ENCODE data around the gene DSCAML1.

DSCAML1 gene

DNA sequence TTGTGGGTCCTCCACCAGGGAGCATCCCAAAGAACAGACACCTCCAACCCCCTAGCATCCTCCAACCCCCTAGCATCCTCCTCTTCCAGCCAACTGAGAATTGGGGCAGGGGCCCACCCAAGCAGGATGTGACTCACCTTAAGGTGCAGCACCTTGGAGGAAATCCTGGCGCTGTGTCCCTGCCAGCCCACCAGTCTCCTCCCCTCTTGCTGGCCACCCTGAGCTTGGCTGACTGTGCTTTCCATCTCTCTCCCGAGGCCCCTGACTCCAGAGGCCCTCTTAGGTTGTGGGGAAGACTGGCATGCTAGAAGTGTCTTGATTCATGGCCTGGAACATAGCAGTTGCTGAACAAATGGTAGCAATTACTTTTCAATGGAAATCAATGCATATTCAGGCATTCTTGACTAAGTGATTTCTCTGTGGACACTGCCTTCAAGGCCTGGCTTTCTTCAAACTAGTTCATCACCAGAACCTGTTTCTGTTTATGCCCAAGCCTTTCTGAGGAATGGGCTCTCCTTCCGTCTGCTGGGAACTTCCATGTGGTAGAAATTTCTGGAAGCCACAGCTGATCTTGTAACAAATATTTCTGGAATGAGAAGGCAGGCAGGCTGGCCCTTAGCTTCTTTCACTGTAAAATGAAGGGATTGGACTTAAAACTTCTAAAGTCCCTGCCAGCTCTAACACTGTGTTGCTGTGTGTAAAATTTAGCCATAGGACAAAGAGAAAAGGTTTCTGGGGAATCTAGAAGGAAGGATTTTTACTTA, 408.8 kb downstream of the DSCAML1 start:
- Histone ChIP-seq H3K4me1 (ENCODE audit: control insufficient read depth in 2 of 2, insufficient read depth in 1 of 2, low read depth in 1 of 2, low read length in 2 of 2) (no peaks in the 10 kb centered on the region), H3K18ac (ENCODE audit: low read length) (no peak overlapping the region), H3K4ac (ENCODE audit: low read length) (no peak overlapping the region), H3K4me3 (ENCODE audit: low read length in 2 of 2) (no peak overlapping the region), H2BK120ac (ENCODE audit: low read depth, low read length) (no peak overlapping the region), H2BK12ac (ENCODE audit: low read length) (no peak overlapping the region), H4K91ac (ENCODE audit: low read depth, low read length, poor library complexity) (no peak overlapping the region), H2AFZ (ENCODE audit: low read length) (no peak overlapping the region), H3K9me3 (replicated peaks in 1 of 2; ENCODE audit: control insufficient read depth in 2 of 2, insufficient read depth in 1 of 2, low read depth in 1 of 2, low read length in 2 of 2) (no peaks in the 10 kb centered on the region), H2BK15ac (ENCODE audit: low read length) (no peak overlapping the region), H4K8ac (ENCODE audit: low read depth, low read length) (no peak overlapping the region), H3K36me3 (replicated peaks in 1 of 2; ENCODE audit: control insufficient read depth in 2 of 2, insufficient read depth in 2 of 2, low read length in 2 of 2) (peaks cover 31 to 84% of the 10 kb centered on the region in 2 donors), H3K14ac (ENCODE audit: low read length) (no peak overlapping the region), H2BK5ac (ENCODE audit: low read length) (no peak overlapping the region), H3K23ac (ENCODE audit: low read depth, low read length, poor library complexity) (no peak overlapping the region), H3K4me2 (ENCODE audit: insufficient read depth, low read length, poor library complexity, severe bottlenecking) (no peak overlapping the region), H3K79me1 (ENCODE audit: low read depth, low read length) (no peaks in the 10 kb centered on the region), H3K27ac (replicated peaks; ENCODE audit: low read length) (no peak overlapping the region), H3K9ac (ENCODE audit: low read depth, low read length, poor library complexity) (no peak overlapping the region), H3K27me3 (ENCODE audit: control insufficient read depth in 3 of 3, insufficient read depth in 3 of 3, low read depth in 1 of 3, low read length in 3 of 3) (no peaks in the 10 kb centered on the region), H2AK5ac (ENCODE audit: low read depth, low read length) (no peak overlapping the region)
- no CpG with 5 or more reads among the region's 3 CpGs for WGBS, 2 donors (ENCODE audit: extremely low coverage in 2 of 2, insufficient read length in 2 of 2, insufficient replicate concordance in 1 of 2)
- no peak for DNase-seq (ENCODE audit: low spot score)

DNA sequence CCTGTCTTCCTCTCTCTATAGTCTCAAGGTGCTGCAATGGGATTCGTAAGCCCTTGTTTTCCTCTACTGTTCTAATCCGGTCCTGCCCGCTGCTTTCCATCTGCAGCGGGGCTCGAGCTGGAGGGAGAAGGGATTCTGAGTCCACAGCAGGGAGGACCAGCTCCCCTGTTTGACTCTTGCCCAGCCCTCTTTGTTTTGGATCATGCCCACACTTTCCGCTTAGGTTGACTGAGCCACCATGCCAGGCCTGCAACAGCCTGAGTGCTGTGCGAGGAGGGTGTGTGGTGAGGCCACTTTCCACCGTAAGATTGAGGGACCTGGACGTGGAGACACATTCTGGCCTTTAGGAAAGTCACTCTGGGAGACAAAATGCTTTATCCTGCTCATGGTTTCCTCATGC, 411.1 kb downstream of the DSCAML1 start:
- Histone ChIP-seq H2AK5ac (ENCODE audit: low read depth, low read length) (no peak overlapping the region), H3K4me3 (ENCODE audit: low read length in 2 of 2) (no peak overlapping the region), H3K14ac (ENCODE audit: low read length) (no peak overlapping the region), H3K4ac (ENCODE audit: low read length) (no peak overlapping the region), H2BK12ac (ENCODE audit: low read length) (no peak overlapping the region), H3K36me3 (replicated peaks in 1 of 2; ENCODE audit: control insufficient read depth in 2 of 2, insufficient read depth in 2 of 2, low read length in 2 of 2) (peaks cover 11 to 83% of the 10 kb centered on the region in 2 donors), H3K18ac (ENCODE audit: low read length) (no peak overlapping the region), H2BK5ac (ENCODE audit: low read length) (no peak overlapping the region), H3K4me1 (ENCODE audit: control insufficient read depth in 2 of 2, insufficient read depth in 1 of 2, low read depth in 1 of 2, low read length in 2 of 2) (peaks cover 0 to 5% of the 10 kb centered on the region in 2 donors), H3K27ac (replicated peaks; ENCODE audit: low read length) (no peak overlapping the region), H2AFZ (ENCODE audit: low read length) (no peak overlapping the region), H4K91ac (ENCODE audit: low read depth, low read length, poor library complexity) (no peak overlapping the region), H3K23ac (ENCODE audit: low read depth, low read length, poor library complexity) (no peak overlapping the region), H3K9me3 (replicated peaks in 1 of 2; ENCODE audit: control insufficient read depth in 2 of 2, insufficient read depth in 1 of 2, low read depth in 1 of 2, low read length in 2 of 2) (no peaks in the 10 kb centered on the region), H3K4me2 (ENCODE audit: insufficient read depth, low read length, poor library complexity, severe bottlenecking) (no peak overlapping the region), H2BK120ac (ENCODE audit: low read depth, low read length) (no peak overlapping the region), H3K9ac (ENCODE audit: low read depth, low read length, poor library complexity) (no peak overlapping the region), H4K8ac (ENCODE audit: low read depth, low read length) (no peak overlapping the region), H3K27me3 (ENCODE audit: control insufficient read depth in 3 of 3, insufficient read depth in 3 of 3, low read depth in 1 of 3, low read length in 3 of 3) (no peaks in the 10 kb centered on the region), H2BK15ac (ENCODE audit: low read length) (no peak overlapping the region), H3K79me1 (ENCODE audit: low read depth, low read length) (no peaks in the 10 kb centered on the region)
- WGBS, 2 donors (ENCODE audit: extremely low coverage in 2 of 2, insufficient read length in 2 of 2, insufficient replicate concordance in 1 of 2) = no CpG with 5 or more reads among the region's 9 CpGs
- no peak for DNase-seq (ENCODE audit: low spot score)

DNA sequence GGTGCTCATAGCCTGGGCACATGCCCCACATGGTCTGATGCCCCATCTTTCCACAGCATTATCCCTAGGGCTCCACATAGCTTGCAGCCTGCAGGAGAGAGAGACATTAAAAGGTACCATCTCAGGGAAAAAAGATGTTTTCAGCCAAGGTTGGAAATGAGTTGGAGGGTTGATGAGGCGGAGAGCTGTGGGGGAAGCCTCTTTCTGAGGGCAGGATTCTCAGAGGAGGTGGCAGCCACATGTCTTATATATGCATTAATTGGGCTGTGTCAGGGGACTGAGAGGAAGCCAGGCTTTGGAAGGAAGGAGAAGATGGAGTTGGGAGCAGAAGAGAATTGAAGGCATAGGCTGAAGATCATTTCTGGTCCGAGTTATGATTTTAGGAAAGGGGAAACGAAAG, 411.5 kb downstream of the DSCAML1 start:
- H3K4me3 ChIP-seq (ENCODE audit: low read length in 2 of 2) = no peak overlapping the region
- no peak overlapping the region for H3K27ac ChIP-seq (replicated peaks; ENCODE audit: low read length)
- H3K14ac ChIP-seq (ENCODE audit: low read length) = no peak overlapping the region
- H2BK12ac ChIP-seq (ENCODE audit: low read length) = no peak overlapping the region
- no peak overlapping the region for H3K23ac ChIP-seq (ENCODE audit: low read depth, low read length, poor library complexity)
- no peak overlapping the region for H2AK5ac ChIP-seq (ENCODE audit: low read depth, low read length)
- H3K36me3 ChIP-seq (replicated peaks in 1 of 2; ENCODE audit: control insufficient read depth in 2 of 2, insufficient read depth in 2 of 2, low read length in 2 of 2) = peaks cover 12 to 83% of the 10 kb centered on the region in 2 donors
- no peaks in the 10 kb centered on the region for H3K79me1 ChIP-seq (ENCODE audit: low read depth, low read length)
- H3K18ac ChIP-seq (ENCODE audit: low read length) = no peak overlapping the region
- no peaks in the 10 kb centered on the region for H3K27me3 ChIP-seq (ENCODE audit: control insufficient read depth in 3 of 3, insufficient read depth in 3 of 3, low read depth in 1 of 3, low read length in 3 of 3)
- no peak overlapping the region for H2BK120ac ChIP-seq (ENCODE audit: low read depth, low read length)
- H2AFZ ChIP-seq (ENCODE audit: low read length) = no peak overlapping the region
- no peak overlapping the region for H2BK15ac ChIP-seq (ENCODE audit: low read length)
- WGBS, 2 donors (ENCODE audit: extremely low coverage in 2 of 2, insufficient read length in 2 of 2, insufficient replicate concordance in 1 of 2) = no CpG with 5 or more reads among the region's 3 CpGs
- H2BK5ac ChIP-seq (ENCODE audit: low read length) = no peak overlapping the region
- no peaks in the 10 kb centered on the region for H3K9me3 ChIP-seq (replicated peaks in 1 of 2; ENCODE audit: control insufficient read depth in 2 of 2, insufficient read depth in 1 of 2, low read depth in 1 of 2, low read length in 2 of 2)
- H4K91ac ChIP-seq (ENCODE audit: low read depth, low read length, poor library complexity) = no peak overlapping the region
- no peak overlapping the region for H3K4ac ChIP-seq (ENCODE audit: low read length)
- H3K4me1 ChIP-seq (ENCODE audit: control insufficient read depth in 2 of 2, insufficient read depth in 1 of 2, low read depth in 1 of 2, low read length in 2 of 2) = peaks cover 0 to 5% of the 10 kb centered on the region in 2 donors
- DNase-seq (ENCODE audit: low spot score) = no peak
- no peak overlapping the region for H4K8ac ChIP-seq (ENCODE audit: low read depth, low read length)
- no peak overlapping the region for H3K4me2 ChIP-seq (ENCODE audit: insufficient read depth, low read length, poor library complexity, severe bottlenecking)
- H3K9ac ChIP-seq (ENCODE audit: low read depth, low read length, poor library complexity) = no peak overlapping the region

DNA sequence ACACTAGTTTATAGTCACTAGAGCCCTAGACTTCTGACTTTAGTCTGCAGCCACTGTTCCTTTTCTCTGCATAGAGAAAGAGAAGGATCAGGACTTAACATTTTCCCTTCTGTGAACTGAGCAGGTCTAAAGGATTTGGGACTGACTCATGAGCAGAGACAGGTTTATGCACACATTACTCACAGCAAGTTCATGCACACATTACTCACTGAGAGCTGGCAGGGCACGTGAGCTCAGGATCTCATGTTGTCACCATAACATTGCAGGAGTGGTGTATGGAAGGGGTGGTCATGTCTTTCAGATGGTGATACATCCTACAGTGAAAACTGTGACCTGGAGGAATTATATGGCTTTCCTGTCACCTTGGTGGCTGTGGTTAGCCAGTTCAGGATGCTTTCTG, 413.0 kb downstream of the DSCAML1 start:
- no peak overlapping the region for H2BK120ac ChIP-seq (ENCODE audit: low read depth, low read length)
- no peak overlapping the region for H3K14ac ChIP-seq (ENCODE audit: low read length)
- no peak overlapping the region for H3K18ac ChIP-seq (ENCODE audit: low read length)
- H3K79me1 ChIP-seq (ENCODE audit: low read depth, low read length) = no peaks in the 10 kb centered on the region
- no peaks in the 10 kb centered on the region for H3K27me3 ChIP-seq (ENCODE audit: control insufficient read depth in 3 of 3, insufficient read depth in 3 of 3, low read depth in 1 of 3, low read length in 3 of 3)
- no peak overlapping the region for H2AFZ ChIP-seq (ENCODE audit: low read length)
- H3K23ac ChIP-seq (ENCODE audit: low read depth, low read length, poor library complexity) = no peak overlapping the region
- H2BK5ac ChIP-seq (ENCODE audit: low read length) = no peak overlapping the region
- no peak overlapping the region for H3K4me3 ChIP-seq (ENCODE audit: low read length in 2 of 2)
- no peak overlapping the region for H3K9ac ChIP-seq (ENCODE audit: low read depth, low read length, poor library complexity)
- peaks cover 0 to 5% of the 10 kb centered on the region in 2 donors for H3K4me1 ChIP-seq (ENCODE audit: control insufficient read depth in 2 of 2, insufficient read depth in 1 of 2, low read depth in 1 of 2, low read length in 2 of 2)
- no peak overlapping the region for H4K8ac ChIP-seq (ENCODE audit: low read depth, low read length)
- no peak overlapping the region for H3K4me2 ChIP-seq (ENCODE audit: insufficient read depth, low read length, poor library complexity, severe bottlenecking)
- H2AK5ac ChIP-seq (ENCODE audit: low read depth, low read length) = no peak overlapping the region
- peaks cover 11 to 78% of the 10 kb centered on the region in 2 donors for H3K36me3 ChIP-seq (replicated peaks in 1 of 2; ENCODE audit: control insufficient read depth in 2 of 2, insufficient read depth in 2 of 2, low read length in 2 of 2)
- no peak overlapping the region for H2BK15ac ChIP-seq (ENCODE audit: low read length)
- H4K91ac ChIP-seq (ENCODE audit: low read depth, low read length, poor library complexity) = no peak overlapping the region
- H3K4ac ChIP-seq (ENCODE audit: low read length) = no peak overlapping the region
- H2BK12ac ChIP-seq (ENCODE audit: low read length) = no peak overlapping the region
- no peak for DNase-seq (ENCODE audit: low spot score)
- no peaks in the 10 kb centered on the region for H3K9me3 ChIP-seq (replicated peaks in 1 of 2; ENCODE audit: control insufficient read depth in 2 of 2, insufficient read depth in 1 of 2, low read depth in 1 of 2, low read length in 2 of 2)
- WGBS, 2 donors (ENCODE audit: extremely low coverage in 2 of 2, insufficient read length in 2 of 2, insufficient replicate concordance in 1 of 2) = no CpG with 5 or more reads among the region's 1 CpG
- H3K27ac ChIP-seq (replicated peaks; ENCODE audit: low read length) = no peak overlapping the region
